ENCODE measurements around the gene C16orf87.

C16orf87 gene

GRCh38 chr16:46801428-46802049, 29.4 kb downstream of the C16orf87 start:
- H3K27ac ChIP-seq, result no peak overlapping the region
- no peaks in the 10 kb centered on the region for H3K27me3 ChIP-seq
- H3K4me2 ChIP-seq, result no peak overlapping the region
- no peak for TF ChIP-seq Cebpa-rat (IDR thresholded peaks at IDR 0.05)
- H3K36me3 ChIP-seq, result peaks cover 45% of the 10 kb centered on the region
- H3K9me3 ChIP-seq, result peaks cover 9% of the 10 kb centered on the region; the same call in 1 of the 2 replicates
- no peaks in the 10 kb centered on the region for H3K4me1 ChIP-seq
- H4K20me1 ChIP-seq, result 0 out of 2 replicates have a peak, but pooled peaks cover 4% of the 10 kb centered on the region
- no peak overlapping the region for H3K9ac ChIP-seq
- H3K4me3 ChIP-seq, result no peak overlapping the region

- Histone ChIP-seq H3K27me3 (no peaks in the 10 kb centered on the region), H3K9me3 (peaks cover 19% of the 10 kb centered on the region), H3K9ac (no peak overlapping the region), H3K36me3 (peaks cover 46% of the 10 kb centered on the region), H3K27ac (no peak overlapping the region), H3K4me3 (no peak overlapping the region), H3K4me1 (no peaks in the 10 kb centered on the region), H3K4me2 (no peak overlapping the region), H4K20me1 (0 out of 2 replicates have a peak, but pooled peaks cover 4% of the 10 kb centered on the region)
- TF ChIP-seq Cebpa-rat (IDR thresholded peaks at IDR 0.05), result no peak
Observed at GRCh38 chr16:46800494-46800893, 30.5 kb downstream of the C16orf87 start.

DNA sequence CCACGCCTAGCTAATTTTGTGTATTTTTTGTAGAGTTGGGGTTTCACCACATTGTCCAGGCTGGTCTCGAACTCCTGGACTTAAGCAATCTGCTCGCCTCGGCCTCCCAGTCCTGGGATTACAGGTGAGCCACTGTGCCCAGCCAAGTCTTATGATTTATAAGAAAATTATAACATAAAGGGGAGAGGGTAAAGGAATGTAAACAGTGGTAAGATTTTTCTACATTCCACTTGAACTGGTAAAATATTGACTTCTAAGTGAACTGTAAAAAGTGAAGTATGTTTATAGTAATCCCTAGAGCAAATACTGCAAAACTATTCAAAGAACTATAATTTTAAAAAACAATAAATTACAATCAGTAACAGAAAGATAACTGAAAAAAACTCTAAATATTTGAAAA, 33.5 kb downstream of the C16orf87 start:
- Histone ChIP-seq H3K27ac (no peak overlapping the region), H3K9me3 (peaks cover 43% of the 10 kb centered on the region), H3K4me2 (no peak overlapping the region), H3K36me3 (peaks cover 54% of the 10 kb centered on the region), H3K4me3 (no peak overlapping the region), H3K27me3 (no peaks in the 10 kb centered on the region), H4K20me1 (0 out of 2 replicates have a peak, but pooled peaks cover 4% of the 10 kb centered on the region), H3K9ac (no peak overlapping the region), H3K4me1 (no peaks in the 10 kb centered on the region)
- no peak for TF ChIP-seq Cebpa-rat (IDR thresholded peaks at IDR 0.05)

DNA sequence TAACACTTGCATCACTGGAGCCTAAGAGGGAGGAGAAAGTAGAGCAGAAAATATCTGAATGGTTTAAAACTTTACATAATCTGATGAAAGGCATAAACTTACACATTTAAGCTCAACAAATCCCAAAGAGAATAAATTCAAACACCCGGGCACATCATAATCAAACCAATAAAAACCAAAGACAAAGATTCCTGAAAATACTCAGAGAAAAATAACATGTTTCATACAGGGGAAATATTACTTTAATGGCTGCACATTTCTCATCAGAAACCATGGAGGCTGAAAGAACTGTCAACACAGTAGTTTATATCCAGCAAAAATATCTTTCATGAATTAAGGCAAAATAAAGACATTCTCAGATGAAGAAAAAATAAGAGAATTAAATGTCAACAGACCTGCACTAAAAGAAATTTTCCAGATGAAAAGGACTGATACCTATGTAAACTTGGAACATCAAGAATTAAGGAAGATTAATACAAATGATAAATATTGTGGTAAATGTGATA, 34.2 kb downstream of the C16orf87 start:
- Histone ChIP-seq H3K9me3 (peaks cover 43% of the 10 kb centered on the region), H3K27ac (no peak overlapping the region), H4K20me1 (0 out of 2 replicates have a peak, but pooled peaks cover 4% of the 10 kb centered on the region), H3K9ac (no peak overlapping the region), H3K4me1 (no peaks in the 10 kb centered on the region), H3K36me3 (peaks cover 52% of the 10 kb centered on the region), H3K27me3 (no peaks in the 10 kb centered on the region), H3K4me3 (no peak overlapping the region), H3K4me2 (no peak overlapping the region)
- TF ChIP-seq Cebpa-rat (IDR thresholded peaks at IDR 0.05), result no peak

DNA sequence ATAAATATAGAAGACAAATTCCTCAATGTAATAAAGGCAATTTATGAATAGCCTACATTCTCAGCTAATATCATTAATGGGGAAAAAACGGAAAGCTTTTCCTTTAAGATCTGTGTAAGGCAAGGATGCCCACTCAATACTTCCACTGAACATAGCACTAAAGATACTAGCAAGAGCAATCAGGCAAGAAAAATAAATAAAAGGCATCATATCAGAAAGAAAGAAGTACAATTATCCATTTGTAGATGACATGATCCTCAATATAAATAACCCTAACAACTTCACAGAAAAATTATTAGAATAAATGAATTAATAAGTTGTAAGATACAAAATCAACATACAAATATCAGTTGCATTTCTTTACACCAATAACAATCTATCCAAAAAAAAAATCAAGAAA, 37.1 kb downstream of the C16orf87 start:
- no peak for TF ChIP-seq Cebpa-rat (IDR thresholded peaks at IDR 0.05)
- Histone ChIP-seq H3K27ac (no peak overlapping the region), H3K4me1 (no peaks in the 10 kb centered on the region), H3K4me3 (no peak overlapping the region), H3K9me3 (peaks cover 43% of the 10 kb centered on the region), H3K27me3 (no peaks in the 10 kb centered on the region), H3K36me3 (peaks cover 45% of the 10 kb centered on the region), H3K9ac (no peak overlapping the region), H3K4me2 (no peak overlapping the region), H4K20me1 (no peaks in the 10 kb centered on the region)

DNA sequence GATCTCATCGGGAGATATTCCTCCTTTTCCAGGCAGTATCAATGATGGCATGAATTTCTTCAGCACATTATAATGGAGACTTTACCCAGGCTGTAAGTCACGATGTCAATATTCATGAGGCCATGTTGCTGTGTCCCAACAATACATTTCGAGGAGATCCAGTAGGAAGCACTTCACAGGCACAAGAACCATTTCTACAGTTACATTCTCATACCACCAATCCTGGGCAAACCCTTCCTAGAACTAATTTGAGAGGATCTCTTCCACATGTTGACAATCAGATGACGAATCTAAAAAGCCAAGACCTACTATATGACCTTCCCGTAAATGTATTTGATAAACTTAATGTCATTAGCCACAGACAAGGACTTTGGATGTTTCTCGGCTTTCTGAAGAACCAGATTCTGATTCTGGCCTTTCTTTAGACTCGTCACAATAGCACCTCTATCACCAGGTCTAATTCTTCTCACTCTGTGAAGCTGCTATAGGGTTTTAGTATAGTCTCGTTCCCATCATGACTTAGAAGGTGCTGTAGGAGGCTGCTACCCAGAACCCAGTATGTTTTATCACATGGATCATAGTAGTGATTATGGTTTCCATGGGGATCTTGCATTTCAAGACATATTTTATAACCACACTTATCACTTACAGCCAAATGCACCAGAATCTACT, 40.2 kb downstream of the C16orf87 start:
- Histone ChIP-seq H3K27me3 (no peaks in the 10 kb centered on the region), H3K9ac (no peak overlapping the region), H3K4me2 (peak overlapping the region; percentile 83), H3K36me3 (peaks cover 23% of the 10 kb centered on the region), H4K20me1 (no peaks in the 10 kb centered on the region), H3K4me3 (peak overlapping the region; percentile 69; the same call in 1 of the 2 replicates), H3K9me3 (peaks cover 41% of the 10 kb centered on the region), H3K4me1 (peaks cover 24% of the 10 kb centered on the region), H3K27ac (no peak overlapping the region)
- TF ChIP-seq Cebpa-rat (IDR thresholded peaks at IDR 0.05), result no peak

- H3K4me1 ChIP-seq, result peaks cover 34% of the 10 kb centered on the region
- no peak for TF ChIP-seq Cebpa-rat (IDR thresholded peaks at IDR 0.05)
- peak overlapping the region; percentile 83 for H3K4me2 ChIP-seq
- peaks cover 13% of the 10 kb centered on the region; the same call in 1 of the 2 replicates for H3K36me3 ChIP-seq
- H4K20me1 ChIP-seq, result no peaks in the 10 kb centered on the region
- H3K4me3 ChIP-seq, result peak overlapping the region; percentile 69
- H3K27ac ChIP-seq, result peak overlapping the region; percentile 60
- H3K9me3 ChIP-seq, result peaks cover 31% of the 10 kb centered on the region
- peak overlapping the region; percentile 58 for H3K9ac ChIP-seq
- no peaks in the 10 kb centered on the region for H3K27me3 ChIP-seq
Observed at GRCh38 chr16:46789499-46790414, 41.2 kb downstream of the C16orf87 start.

- H3K4me3 ChIP-seq, result no peak overlapping the region
- no peaks in the 10 kb centered on the region for H3K27me3 ChIP-seq
- H4K20me1 ChIP-seq, result no peaks in the 10 kb centered on the region
- H3K4me1 ChIP-seq, result peaks cover 42% of the 10 kb centered on the region
- no peak overlapping the region for H3K27ac ChIP-seq
- TF ChIP-seq Cebpa-rat (IDR thresholded peaks at IDR 0.05), result no peak
- no peak overlapping the region for H3K9ac ChIP-seq
- H3K36me3 ChIP-seq, result peaks cover 7% of the 10 kb centered on the region; the same call in 1 of the 2 replicates
- peaks cover 24% of the 10 kb centered on the region for H3K9me3 ChIP-seq
- H3K4me2 ChIP-seq, result no peak overlapping the region
Observed at GRCh38 chr16:46788891-46789474, 42.0 kb downstream of the C16orf87 start.

DNA sequence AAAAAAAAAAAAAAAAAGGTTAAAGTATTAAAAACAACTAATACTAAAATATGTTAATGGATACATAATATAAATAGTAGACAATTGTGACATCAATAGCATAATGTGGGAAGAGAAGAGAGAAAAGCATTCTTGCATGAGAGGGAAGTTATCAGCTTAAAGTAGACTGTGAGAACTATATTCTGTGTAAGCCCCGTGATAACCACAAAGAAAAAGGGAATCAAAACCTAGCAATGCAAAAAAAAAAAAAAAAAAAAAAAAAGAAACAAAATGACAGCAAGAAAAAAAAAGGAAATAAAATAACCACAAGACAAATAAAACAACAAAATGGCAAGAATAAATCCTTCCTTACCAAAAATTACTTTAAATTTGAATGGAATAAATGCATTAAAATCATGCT, 43.1 kb downstream of the C16orf87 start:
- H4K20me1 ChIP-seq, result no peaks in the 10 kb centered on the region
- peaks cover 15% of the 10 kb centered on the region for H3K9me3 ChIP-seq
- H3K27ac ChIP-seq, result no peak overlapping the region
- H3K4me3 ChIP-seq, result no peak overlapping the region
- no peaks in the 10 kb centered on the region for H3K27me3 ChIP-seq
- H3K4me2 ChIP-seq, result peak overlapping the region; percentile 40; the same call in 1 of the 2 replicates
- TF ChIP-seq Cebpa-rat (IDR thresholded peaks at IDR 0.05), result no peak
- H3K9ac ChIP-seq, result no peak overlapping the region
- peaks cover 42% of the 10 kb centered on the region for H3K4me1 ChIP-seq
- no peaks in the 10 kb centered on the region for H3K36me3 ChIP-seq
